ENCODE results near the gene SYTL2. TPM values are rescaled to one million over a fixed set of nuclear protein-coding genes. Genes with fewer than 3 reads are reported as not detected.

Gene SYTL2
- polyA plus RNA-seq, 1 experiment: 43.5 TPM

- TF ChIP-seq CTCF (IDR thresholded peaks at IDR 0.05; ENCODE audit: insufficient read depth, low read depth, low read length): no peak
- ChIA-PET POLR2A (no interaction called here), CTCF (no interaction called here)
- no peak for DNase-seq (ENCODE audit: low read depth)
- no peaks in the 10 kb centered on the region for H3K36me3 ChIP-seq (ENCODE audit: control insufficient read depth, insufficient read depth, low read length)
- no peaks in the 10 kb centered on the region; the same call in 1 of the 2 replicates for H3K27me3 ChIP-seq (ENCODE audit: control insufficient read depth, insufficient read depth, low read length)
- no peak overlapping the region for H3K4me3 ChIP-seq (ENCODE audit: low read depth, low read length)
These were observed 33.9 kb downstream of the SYTL2 start for GRCh38 chr11:85776951-85777602.

- CTCF ChIA-PET: interaction anchor here (0.8 to 1.5 kb wide), 4 partner anchors 16 to 40 kb away, joined by 3 to 4 read pairs (median 4); no protein-coding TSS in a partner anchor
- POLR2A ChIA-PET: interaction anchor here (0.7 kb wide), 1 partner anchor 96 kb away, joined by 3 read pairs; no protein-coding TSS in a partner anchor
These were observed 36.5 kb downstream of the SYTL2 start for GRCh38 chr11:85774256-85775101.

GRCh38 chr11:85772695-85773094 is 38.2 kb downstream of the SYTL2 start:
- CTCF ChIA-PET: interaction anchor here (1.2 kb wide), 1 partner anchor 54 kb away, joined by 5 read pairs; no protein-coding TSS in a partner anchor

More at GRCh38 chr11:85774256-85775101, 36.5 kb downstream of the SYTL2 start:
- TF ChIP-seq CTCF (IDR thresholded peaks at IDR 0.05; ENCODE audit: insufficient read depth, low read depth, low read length): no peak
- no peaks in the 10 kb centered on the region for H3K36me3 ChIP-seq (ENCODE audit: control insufficient read depth, insufficient read depth, low read length)
- no peaks in the 10 kb centered on the region; the same call in 1 of the 2 replicates for H3K27me3 ChIP-seq (ENCODE audit: control insufficient read depth, insufficient read depth, low read length)
- H3K4me3 ChIP-seq (ENCODE audit: low read depth, low read length): no peak overlapping the region
- no peak for DNase-seq (ENCODE audit: low read depth)

GRCh38 chr11:85771568-85771967 is 39.4 kb downstream of the SYTL2 start:
- Histone ChIP-seq H3K4me3 (ENCODE audit: low read depth, low read length) (no peak overlapping the region), H3K36me3 (ENCODE audit: control insufficient read depth, insufficient read depth, low read length) (no peaks in the 10 kb centered on the region), H3K27me3 (ENCODE audit: control insufficient read depth, insufficient read depth, low read length) (no peaks in the 10 kb centered on the region)
- no peak for DNase-seq (ENCODE audit: low read depth)
- ChIA-PET POLR2A (no interaction called here), CTCF (interaction anchor here (0.7 kb wide), 1 partner anchor 951 kb away, joined by 3 read pairs; no protein-coding TSS in a partner anchor)
- TF ChIP-seq CTCF (IDR thresholded peaks at IDR 0.05; ENCODE audit: insufficient read depth, low read depth, low read length): no peak

More at GRCh38 chr11:85772695-85773094, 38.2 kb downstream of the SYTL2 start:
- DNase-seq (ENCODE audit: low read depth): peak; percentile 70
- TF ChIP-seq CTCF (IDR thresholded peaks at IDR 0.05; ENCODE audit: insufficient read depth, low read depth, low read length): no peak
- H3K27me3 ChIP-seq (ENCODE audit: control insufficient read depth, insufficient read depth, low read length): no peaks in the 10 kb centered on the region; the same call in 1 of the 2 replicates
- H3K36me3 ChIP-seq (ENCODE audit: control insufficient read depth, insufficient read depth, low read length): no peaks in the 10 kb centered on the region
- no peak overlapping the region for H3K4me3 ChIP-seq (ENCODE audit: low read depth, low read length)
- POLR2A ChIA-PET: interaction anchor here (0.5 to 0.8 kb wide), 5 partner anchors 23 to 108 kb away, joined by 3 to 6 read pairs (median 5); no protein-coding TSS in a partner anchor

GRCh38 chr11:85769771-85770170 is 41.2 kb downstream of the SYTL2 start:
- no peak for TF ChIP-seq CTCF (IDR thresholded peaks at IDR 0.05; ENCODE audit: insufficient read depth, low read depth, low read length)
- POLR2A ChIA-PET: no interaction called here
- CTCF ChIA-PET: no interaction called here
- no peak overlapping the region for H3K4me3 ChIP-seq (ENCODE audit: low read depth, low read length)
- H3K36me3 ChIP-seq (ENCODE audit: control insufficient read depth, insufficient read depth, low read length): no peaks in the 10 kb centered on the region
- no peak for DNase-seq (ENCODE audit: low read depth)
- no peaks in the 10 kb centered on the region for H3K27me3 ChIP-seq (ENCODE audit: control insufficient read depth, insufficient read depth, low read length)
